ENCODE measurements around the gene ATP13A1.

GRCh38 chr19:19659646-19660245 is 3.7 kb downstream of the ATP13A1 start:
- TF ChIP-seq CTCF (IDR thresholded peaks at IDR 0.05) (no peak), POLR2A (IDR thresholded peaks at IDR 0.05) (no peak)
